DOHH2 (cell line): ENCODE results near the gene TMEM174.
A peak's percentile ranks its signal among the peaks of the same experiment; 100 is the strongest.

Experiments
- H3F3A ChIP-seq: fragments of 200-600 bp; sonication (generic), shearing (Covaris generic); 2 replicates; pipeline ENCODE4 v1.6.0; 2016; ENCODE audit warnings: antibody characterized with exemption, mild to moderate bottlenecking; ENCODE audit not compliant: control insufficient read depth, insufficient read depth
- H3K27ac ChIP-seq: fragments of 200-600 bp; sonication (generic); 2 replicates; pipeline ENCODE4 v1.5.1; 2014; ENCODE audit warnings: low read depth, mild to moderate bottlenecking, low read length, moderate library complexity
- H3K27me3 ChIP-seq: fragments of 200-600 bp; sonication (generic); 2 replicates; pipeline ENCODE4 v1.6.1; 2014; ENCODE audit warnings: mild to moderate bottlenecking, low read length, mixed read lengths; ENCODE audit not compliant: control insufficient read depth
- H3K36me3 ChIP-seq: fragments of 200-600 bp; sonication (generic); 2 replicates; pipeline ENCODE4 v1.6.1; 2014; ENCODE audit warnings: mild to moderate bottlenecking, low read length, moderate library complexity, mixed read lengths; ENCODE audit not compliant: control insufficient read depth
- H3K4me1 ChIP-seq: fragments of 200-600 bp; sonication (generic); 2 replicates; pipeline ENCODE4 v1.6.1; 2014; ENCODE audit warnings: mild to moderate bottlenecking, low read length, mixed read lengths; ENCODE audit not compliant: control insufficient read depth
- H3K4me2 ChIP-seq: fragments of 200-600 bp; sonication (generic); 2 replicates; pipeline ENCODE4 v1.6.0; 2014; ENCODE audit warnings: mild to moderate bottlenecking, low read length, moderate library complexity
- H3K4me3 ChIP-seq: fragments of 200-600 bp; sonication (generic); 2 replicates; pipeline ENCODE4 v1.5.1; 2014; ENCODE audit warnings: mild to moderate bottlenecking, low read length, mixed read lengths
- H3K79me2 ChIP-seq: fragments of 200-600 bp; sonication (generic); 2 replicates; pipeline ENCODE4 v1.6.1; 2014; ENCODE audit warnings: mild to moderate bottlenecking, low read length, mixed read lengths; ENCODE audit not compliant: control insufficient read depth
- H3K9me2 ChIP-seq: fragments of 200-600 bp; sonication (generic); replicated peaks from 2 replicates; pipeline ENCODE4 v1.6.1; 2014; ENCODE audit warnings: mild to moderate bottlenecking, low read length, mixed read lengths; ENCODE audit not compliant: control insufficient read depth
- H3K9me3 ChIP-seq: fragments of 200-600 bp; sonication (generic); 2 replicates; pipeline ENCODE4 v1.6.1; 2014; ENCODE audit warnings: antibody characterized with exemption, low read length, mixed read lengths; ENCODE audit not compliant: control insufficient read depth, insufficient read depth
- H4K20me1 ChIP-seq: fragments of 200-600 bp; sonication (generic); 2 replicates; pipeline ENCODE4 v1.6.0; 2014; ENCODE audit warnings: low read depth, mild to moderate bottlenecking, antibody characterized with exemption, low read length, moderate library complexity; ENCODE audit not compliant: control insufficient read depth, insufficient read depth
- EZH2phosphoT487 ChIP-seq: fragments of 200-600 bp; sonication (generic); IDR thresholded peaks from 2 replicates; pipeline ENCODE4 v1.6.1; 2017; ENCODE audit warnings: borderline replicate concordance, mild to moderate bottlenecking, antibody characterized with exemption, low read length, moderate library complexity, mixed read lengths
- TF ChIP-seq, protein P1 (sequence below): fragments of 200-600 bp; sonication (generic); IDR thresholded peaks from one replicate; pipeline ENCODE4 v1.5.1; 2014; ENCODE audit warnings: antibody characterized with exemption, mild to moderate bottlenecking, low read depth, low read length; ENCODE audit not compliant: poor library complexity, severe bottlenecking

The TMEM174 gene

DNA sequence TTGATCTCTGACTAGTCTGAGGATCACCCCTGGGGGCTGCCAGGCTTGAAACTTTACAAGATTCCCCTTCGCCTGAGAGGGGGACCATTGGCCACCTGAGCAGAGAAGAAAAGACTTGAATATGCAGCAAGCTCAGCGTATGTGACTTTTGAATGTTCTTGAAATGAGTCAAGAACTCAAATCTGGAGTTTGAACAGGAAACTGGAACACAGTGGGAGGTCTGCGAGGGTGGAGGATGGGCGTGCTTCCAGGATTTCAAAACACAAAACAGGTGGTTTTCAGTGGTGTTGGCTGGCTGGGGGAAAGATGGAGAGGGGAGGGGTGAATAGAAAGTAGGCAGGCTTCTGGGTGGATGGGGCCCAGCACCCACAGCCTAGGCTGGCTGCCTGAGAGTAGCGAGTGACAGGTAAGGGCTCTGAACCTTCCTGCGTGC lies 40.6 kb downstream of the TMEM174 start:
- Histone ChIP-seq H3K9me2 (no peaks in the 10 kb centered on the region), H3K36me3 (no peaks in the 10 kb centered on the region), H4K20me1 (no peaks in the 10 kb centered on the region), H3K4me3 (no peak overlapping the region), H3K27ac (no peak overlapping the region), H3F3A (no peaks in the 10 kb centered on the region), H3K79me2 (no peaks in the 10 kb centered on the region), H3K27me3 (peaks cover 23% of the 10 kb centered on the region), H3K4me1 (peaks cover 9% of the 10 kb centered on the region), H3K9me3 (no peaks in the 10 kb centered on the region), H3K4me2 (no peak overlapping the region)
- TF ChIP-seq EZH2phosphoT487: no peak
- TF ChIP-seq, protein P1, sequence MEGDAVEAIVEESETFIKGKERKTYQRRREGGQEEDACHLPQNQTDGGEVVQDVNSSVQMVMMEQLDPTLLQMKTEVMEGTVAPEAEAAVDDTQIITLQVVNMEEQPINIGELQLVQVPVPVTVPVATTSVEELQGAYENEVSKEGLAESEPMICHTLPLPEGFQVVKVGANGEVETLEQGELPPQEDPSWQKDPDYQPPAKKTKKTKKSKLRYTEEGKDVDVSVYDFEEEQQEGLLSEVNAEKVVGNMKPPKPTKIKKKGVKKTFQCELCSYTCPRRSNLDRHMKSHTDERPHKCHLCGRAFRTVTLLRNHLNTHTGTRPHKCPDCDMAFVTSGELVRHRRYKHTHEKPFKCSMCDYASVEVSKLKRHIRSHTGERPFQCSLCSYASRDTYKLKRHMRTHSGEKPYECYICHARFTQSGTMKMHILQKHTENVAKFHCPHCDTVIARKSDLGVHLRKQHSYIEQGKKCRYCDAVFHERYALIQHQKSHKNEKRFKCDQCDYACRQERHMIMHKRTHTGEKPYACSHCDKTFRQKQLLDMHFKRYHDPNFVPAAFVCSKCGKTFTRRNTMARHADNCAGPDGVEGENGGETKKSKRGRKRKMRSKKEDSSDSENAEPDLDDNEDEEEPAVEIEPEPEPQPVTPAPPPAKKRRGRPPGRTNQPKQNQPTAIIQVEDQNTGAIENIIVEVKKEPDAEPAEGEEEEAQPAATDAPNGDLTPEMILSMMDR: no peak

- no peaks in the 10 kb centered on the region for H3F3A ChIP-seq
- no peaks in the 10 kb centered on the region for H3K9me2 ChIP-seq
- H3K79me2 ChIP-seq: no peaks in the 10 kb centered on the region
- no peak overlapping the region for H3K4me3 ChIP-seq
- no peaks in the 10 kb centered on the region for H4K20me1 ChIP-seq
- peaks cover 9% of the 10 kb centered on the region for H3K4me1 ChIP-seq
- no peak overlapping the region for H3K4me2 ChIP-seq
- no peaks in the 10 kb centered on the region for H3K9me3 ChIP-seq
- TF ChIP-seq, protein P1: no peak
- no peak for TF ChIP-seq EZH2phosphoT487
- no peak overlapping the region for H3K27ac ChIP-seq
- no peaks in the 10 kb centered on the region for H3K36me3 ChIP-seq
- H3K27me3 ChIP-seq: peaks cover 23% of the 10 kb centered on the region
Observed at GRCh38 chr5:73214306-73214705, 41.3 kb downstream of the TMEM174 start.

DNA sequence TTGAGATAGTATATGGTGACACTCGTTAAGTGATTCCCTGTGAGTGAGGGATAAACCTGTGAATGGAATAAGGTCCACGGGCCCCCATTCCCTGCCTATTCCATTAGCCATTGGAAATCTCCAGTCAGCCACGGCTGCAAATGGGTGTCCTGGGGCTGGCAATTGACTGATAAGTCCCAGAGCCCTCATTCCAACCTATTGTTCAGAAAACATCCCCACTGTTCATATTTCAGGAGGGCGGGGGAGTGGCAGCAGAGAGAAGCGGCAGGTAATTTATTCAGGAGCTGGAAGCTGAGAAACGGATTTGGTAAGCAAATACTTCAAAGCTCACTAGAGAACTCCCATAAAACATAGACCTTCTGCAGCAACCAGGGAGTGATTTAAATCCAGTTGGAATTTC lies 42.0 kb downstream of the TMEM174 start:
- Histone ChIP-seq H3K9me3 (no peaks in the 10 kb centered on the region), H3K4me3 (no peak overlapping the region), H3F3A (no peaks in the 10 kb centered on the region), H3K4me2 (no peak overlapping the region), H4K20me1 (no peaks in the 10 kb centered on the region), H3K27me3 (peaks cover 23% of the 10 kb centered on the region), H3K79me2 (no peaks in the 10 kb centered on the region), H3K9me2 (no peaks in the 10 kb centered on the region), H3K36me3 (no peaks in the 10 kb centered on the region), H3K4me1 (peaks cover 9% of the 10 kb centered on the region), H3K27ac (no peak overlapping the region)
- TF ChIP-seq EZH2phosphoT487: no peak
- TF ChIP-seq, protein P1: no peak

GRCh38 chr5:73215531-73215890 lies 42.5 kb downstream of the TMEM174 start:
- Histone ChIP-seq H3K9me3 (no peaks in the 10 kb centered on the region), H3K4me2 (peak overlapping the region; percentile 39), H3K27ac (no peak overlapping the region)

More at GRCh38 chr5:73215531-73215890, 42.5 kb downstream of the TMEM174 start:
- peaks cover 23% of the 10 kb centered on the region for H3K27me3 ChIP-seq
- H3K36me3 ChIP-seq: no peaks in the 10 kb centered on the region
- peak overlapping the region; percentile 36 for H3K4me3 ChIP-seq
- H3K9me2 ChIP-seq: no peaks in the 10 kb centered on the region
- no peak for TF ChIP-seq EZH2phosphoT487
- TF ChIP-seq, protein P1: no peak
- H4K20me1 ChIP-seq: no peaks in the 10 kb centered on the region
- no peaks in the 10 kb centered on the region for H3F3A ChIP-seq
- no peaks in the 10 kb centered on the region for H3K79me2 ChIP-seq
- peaks cover 9% of the 10 kb centered on the region for H3K4me1 ChIP-seq
